Fibroblast of skin of left quadriceps (primary cell): Measurements from ENCODE around the gene NUDT17.

Source experiments
- DNase-seq, 2 experiments: peaks; one replicate each; pipeline ENCODE4 v3.0.0-alpha.2; 2013; ENCODE audit warnings: low read depth in 2 of 2

NUDT17 gene

DNA sequence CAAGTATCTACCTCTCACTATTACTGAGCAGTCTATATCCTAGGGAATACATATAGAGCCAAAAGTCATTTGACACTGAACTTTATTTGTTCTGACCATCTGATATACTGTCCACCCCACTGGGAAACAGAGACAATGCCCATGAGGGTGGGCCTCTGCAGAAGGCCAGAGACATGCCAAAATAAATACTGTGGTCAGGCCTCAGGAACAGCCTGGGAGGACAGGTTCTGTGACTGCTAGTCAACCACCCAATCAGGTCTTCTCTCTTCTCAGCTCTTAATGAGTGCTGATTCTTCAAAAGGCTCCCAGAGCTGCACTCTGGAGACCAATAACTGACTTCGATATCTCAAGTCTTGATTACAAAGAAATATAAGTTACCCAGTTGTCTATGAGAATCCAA, 45.7 kb downstream of the NUDT17 start:
- DNase-seq: no peak

DNA sequence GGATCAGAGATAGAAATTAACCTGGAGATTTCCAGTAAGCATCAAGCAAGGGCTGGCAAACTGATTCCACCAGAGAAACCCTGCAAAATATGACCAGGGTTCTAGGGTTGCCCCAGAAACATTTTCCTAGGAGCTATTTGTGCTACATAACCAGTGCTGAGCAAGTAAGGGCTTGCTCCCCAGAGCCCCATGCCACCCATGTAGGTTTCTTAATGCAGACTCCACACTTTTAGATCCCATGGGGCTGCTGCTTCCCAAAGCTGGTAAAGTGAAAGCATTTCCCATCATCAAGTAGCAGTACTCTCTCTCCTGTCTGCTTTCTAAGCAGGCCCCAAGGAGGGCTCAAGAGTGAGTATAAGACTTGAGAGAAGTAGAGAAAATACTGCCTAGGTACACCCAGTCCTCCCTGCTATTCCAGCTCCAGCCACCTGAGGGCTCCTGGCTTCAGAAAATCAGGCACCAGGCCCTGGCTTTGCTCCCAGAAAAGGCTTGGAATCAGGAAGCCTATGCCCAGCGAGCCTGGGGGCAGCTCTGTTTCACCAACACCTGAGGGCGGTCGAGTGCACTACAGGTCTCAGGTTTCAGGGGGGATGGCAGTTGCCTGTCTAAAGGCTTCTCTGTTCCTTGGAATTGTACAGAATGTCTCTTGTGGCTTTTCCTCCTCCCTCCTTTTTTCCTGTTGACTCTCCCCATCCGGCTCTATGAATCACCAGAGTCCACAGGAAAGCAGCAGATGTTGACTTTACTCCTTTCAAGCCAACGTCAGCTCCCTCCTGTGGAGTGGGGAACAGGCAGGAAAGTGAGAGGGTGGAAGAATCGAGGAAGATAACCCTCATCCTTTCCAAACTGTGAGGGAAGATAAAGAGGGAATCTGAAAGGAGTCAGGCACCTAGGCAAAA, 46.4 kb downstream of the NUDT17 start:
- peak; percentile 99 for DNase-seq

DNA sequence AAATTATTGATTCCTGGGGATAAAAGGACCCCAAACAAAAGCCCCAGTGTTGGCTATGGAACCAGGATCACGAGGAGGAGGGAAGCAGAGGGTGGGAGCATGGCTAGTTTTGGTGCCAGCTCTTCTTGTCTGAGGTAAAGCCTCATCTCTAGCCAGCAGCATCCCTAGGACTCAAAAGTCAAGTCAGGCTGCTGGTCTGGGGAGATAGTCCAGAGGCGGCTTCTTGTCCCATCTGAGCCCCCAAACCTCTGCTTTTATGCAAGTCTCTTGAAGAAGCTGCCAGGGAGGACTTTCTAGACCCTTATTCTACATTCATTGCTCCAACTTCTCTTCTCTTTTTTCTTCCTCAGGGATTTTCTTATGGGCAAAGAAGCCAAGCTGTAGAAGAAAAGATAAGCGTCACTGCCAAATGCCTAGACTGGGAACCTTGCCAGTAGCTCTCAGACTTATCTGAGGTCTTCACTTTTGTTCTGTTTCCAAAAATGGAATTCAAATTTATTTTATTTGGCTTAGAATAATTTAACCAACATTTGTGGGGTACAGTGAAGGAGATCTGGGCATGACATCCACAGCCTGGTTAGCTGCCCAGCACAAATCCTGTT, 47.2 kb downstream of the NUDT17 start:
- peak in 1 of 2 experiments; percentile 28 for DNase-seq

DNA sequence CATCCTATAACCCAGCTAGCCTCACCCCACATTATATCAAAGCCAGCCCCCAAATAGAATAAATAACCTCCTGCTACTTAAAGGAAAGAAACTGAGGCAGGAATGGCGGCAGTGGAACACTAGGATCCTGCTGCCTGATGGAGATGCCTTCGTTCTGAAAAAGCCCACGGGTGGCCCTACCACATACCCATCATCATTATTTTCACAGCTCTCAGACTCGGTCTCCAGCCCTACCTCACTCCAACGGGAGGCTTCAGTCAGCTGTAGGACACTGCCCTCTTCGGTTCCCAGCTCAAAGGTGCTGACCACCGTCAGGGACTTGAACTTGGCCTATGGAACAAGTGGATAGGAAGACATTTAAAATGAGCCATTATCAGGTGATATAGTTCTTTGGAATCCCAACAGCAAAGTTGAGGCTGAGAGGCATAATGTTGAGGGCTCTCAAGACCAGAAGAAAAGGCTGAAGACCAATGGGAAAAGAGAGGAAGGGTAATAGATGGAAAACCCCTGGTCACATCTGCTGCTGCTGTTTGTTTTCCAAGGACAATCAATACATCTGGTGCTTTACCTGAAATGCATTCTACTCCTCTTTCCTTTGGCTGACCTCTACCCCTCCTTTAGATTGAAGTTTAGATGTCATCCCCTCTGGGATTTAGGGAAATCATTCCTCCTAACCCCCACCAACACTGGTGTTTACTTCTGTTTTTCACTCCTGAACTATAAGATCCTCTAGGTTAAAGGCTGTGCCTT, 48.1 kb downstream of the NUDT17 start:
- no peak for DNase-seq

DNA sequence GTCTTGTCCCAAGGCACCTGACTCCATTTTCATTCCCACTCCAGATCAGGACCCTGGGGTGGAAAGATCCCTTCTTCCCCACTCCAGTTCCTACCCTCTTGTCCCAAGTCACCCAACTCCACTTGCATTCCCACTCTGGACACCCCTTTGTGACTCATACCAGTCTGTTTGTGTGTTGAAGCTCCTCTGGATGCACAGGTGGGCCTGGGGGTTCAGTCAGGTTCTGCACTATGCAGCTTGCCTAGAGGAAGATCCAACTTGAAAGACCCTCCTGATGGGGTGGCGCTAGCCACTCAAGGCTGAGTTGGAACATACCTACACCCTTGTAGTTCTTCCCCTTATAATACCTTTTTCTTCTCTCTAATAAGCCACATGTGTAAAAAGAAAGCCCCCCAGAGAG, 50.0 kb downstream of the NUDT17 start:
- DNase-seq: no peak

DNA sequence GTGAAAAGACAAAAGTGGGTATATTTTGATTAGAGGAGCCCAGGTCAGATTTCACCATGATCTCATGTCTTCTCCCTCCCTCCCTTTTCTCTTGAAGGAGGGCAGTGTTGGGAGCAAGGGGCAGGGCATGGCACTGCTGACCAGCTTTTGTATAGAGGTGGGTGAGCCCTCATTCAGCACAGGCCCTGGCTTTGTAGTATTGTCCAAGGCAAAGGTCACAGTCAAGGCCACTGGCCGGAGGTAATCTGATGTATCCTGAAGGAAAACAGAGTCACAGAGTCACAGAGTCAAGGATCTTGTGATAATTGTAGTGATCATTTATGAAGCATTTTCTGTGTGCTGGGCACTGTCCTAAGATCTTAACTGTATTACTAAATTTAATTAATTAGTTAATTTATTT, 52.5 kb downstream of the NUDT17 start:
- no peak for DNase-seq
